Putamen (tissue), 1 donor: ENCODE data around the gene SND1.

Experiments used
- DNase-seq: peaks from one replicate; pipeline ENCODE4 v3.0.0-alpha.2; 2016; ENCODE audit warnings: low spot score

Gene SND1

GRCh38 chr7:128139406-128139805, 487.4 kb downstream of the SND1 start:
- DNase-seq = no peak

- DNase-seq = no peak
These were observed 489.7 kb downstream of the SND1 start for GRCh38 chr7:128141683-128142195.
